Smooth muscle cell (in vitro differentiated cells): ENCODE measurements around the gene TSPAN9. TPM values are rescaled to one million over a fixed set of nuclear protein-coding genes. Genes with fewer than 3 reads are reported as not detected.
A peak's percentile ranks its signal among the peaks of the same experiment; 100 is the strongest.

Experiments used
- DNase-seq: peaks from one replicate; lab custom pipeline; 2025; ENCODE audit not compliant: unreplicated experiment; lab: John Stamatoyannopoulos, UW
- H2AFZ ChIP-seq: fragments of 200-600 bp; sonication (generic); 2 replicates; pipeline ENCODE4 v1.6.0; 2016; ENCODE audit warnings: antibody characterized with exemption, low read depth, mild to moderate bottlenecking
- H3F3A ChIP-seq: fragments of 200-600 bp; sonication (generic); 2 replicates; pipeline ENCODE4 v1.6.0; 2017; ENCODE audit warnings: antibody characterized with exemption, low read depth
- H3K27ac ChIP-seq: fragments of 200-600 bp; sonication (generic); 2 replicates; pipeline ENCODE4 v1.5.1; 2016; ENCODE audit warnings: low read depth, mild to moderate bottlenecking
- H3K27me3 ChIP-seq: fragments of 200-600 bp; sonication (generic); 2 replicates; pipeline ENCODE4 v1.6.1; 2016; ENCODE audit warnings: low read depth, mild to moderate bottlenecking
- H3K36me3 ChIP-seq: fragments of 200-600 bp; sonication (generic); 2 replicates; pipeline ENCODE4 v1.5.1; 2016; ENCODE audit warnings: low read depth
- H3K4me1 ChIP-seq: fragments of 200-600 bp; sonication (generic); 2 replicates; pipeline ENCODE4 v1.5.1; 2016; ENCODE audit warnings: low read depth
- H3K4me2 ChIP-seq: fragments of 200-600 bp; sonication (generic); 2 replicates; pipeline ENCODE4 v1.6.0; 2016; ENCODE audit warnings: mild to moderate bottlenecking
- H3K4me3 ChIP-seq: fragments of 200-600 bp; sonication (generic); 2 replicates; pipeline ENCODE4 v1.5.1; 2016; ENCODE audit warnings: mild to moderate bottlenecking
- H3K79me2 ChIP-seq: fragments of 200-600 bp; sonication (generic); 2 replicates; pipeline ENCODE4 v1.6.0; 2016; ENCODE audit warnings: low read depth, mild to moderate bottlenecking
- H3K9ac ChIP-seq: fragments of 200-600 bp; sonication (generic); 2 replicates; pipeline ENCODE4 v1.6.0; 2016; ENCODE audit warnings: low read depth
- H3K9me3 ChIP-seq: fragments of 200-600 bp; sonication (generic); replicated peaks from 2 replicates; pipeline ENCODE4 v1.5.1; 2016; ENCODE audit warnings: low read depth
- H4K20me1 ChIP-seq: fragments of 200-600 bp; sonication (generic); 2 replicates; pipeline ENCODE4 v1.6.0; 2016; ENCODE audit warnings: low read depth
- CTCF ChIP-seq: fragments of 200-600 bp; sonication (generic); IDR thresholded peaks from 2 replicates; pipeline ENCODE4 v1.5.1; 2017; ENCODE audit warnings: borderline replicate concordance, mild to moderate bottlenecking, antibody characterized with exemption; ENCODE audit not compliant: insufficient read depth, poor library complexity, severe bottlenecking
- WGBS: methylation state at CpG from one replicate; pipeline ENCODE4 v1.1.7; 2016; ENCODE audit warnings: low lambda C conversion rate; 5-methylcytosine and 5-hydroxymethylcytosine counted together
- polyA plus RNA-seq: library from polyadenylated mRNA; unstranded; fragments of >200 nt; fragmentation: Nextera tagmentation; extraction: Ambion mirVana; gene quantifications from 2 replicates; pipeline ENCODE4 v1.2.1, GENCODE V29; 2016
- total RNA-seq: library from RNA; depleted of rRNA; stranded (reverse); fragments of >200 nt; gene quantifications from 2 replicates; pipeline ENCODE4 v1.2.3, GENCODE V29; 2014

Gene TSPAN9
- total and polyA plus RNA-seq, 2 experiments from 2014 or later: 17.7 to 29.8 TPM

- Histone ChIP-seq H3F3A (peaks cover 10% of the 10 kb centered on the region), H3K27me3 (no peaks in the 10 kb centered on the region), H3K4me3 (no peak overlapping the region), H3K9ac (no peak overlapping the region), H3K27ac (no peak overlapping the region), H4K20me1 (no peaks in the 10 kb centered on the region), H2AFZ (no peak overlapping the region), H3K36me3 (no peaks in the 10 kb centered on the region), H3K79me2 (no peaks in the 10 kb centered on the region), H3K4me1 (no peaks in the 10 kb centered on the region), H3K4me2 (no peak overlapping the region), H3K9me3 (no peaks in the 10 kb centered on the region)
- WGBS: 39% methylated on average over 8 of the region's 8 CpGs
- DNase-seq: no peak
- TF ChIP-seq CTCF: no peak
Measured at GRCh38 chr12:3071107-3071506, 6.1 kb upstream of the TSPAN9 start.

- Histone ChIP-seq H3K79me2 (no peaks in the 10 kb centered on the region), H3K27ac (no peak overlapping the region), H3F3A (peaks cover 10% of the 10 kb centered on the region), H3K36me3 (no peaks in the 10 kb centered on the region), H3K9me3 (no peaks in the 10 kb centered on the region), H3K9ac (no peak overlapping the region), H3K4me1 (no peaks in the 10 kb centered on the region), H4K20me1 (no peaks in the 10 kb centered on the region), H3K27me3 (no peaks in the 10 kb centered on the region), H3K4me2 (no peak overlapping the region), H2AFZ (no peak overlapping the region), H3K4me3 (no peak overlapping the region)
- no peak for TF ChIP-seq CTCF
- no peak for DNase-seq
- WGBS: 97% methylated on average over 25 of the region's 25 CpGs
Measured at GRCh38 chr12:3071710-3072109, 5.5 kb upstream of the TSPAN9 start.

GRCh38 chr12:3073438-3074250 is 3.5 kb upstream of the TSPAN9 start:
- H4K20me1 ChIP-seq: peaks cover 8% of the 10 kb centered on the region
- H3K79me2 ChIP-seq: peaks cover 11% of the 10 kb centered on the region
- peaks cover 10% of the 10 kb centered on the region for H3F3A ChIP-seq
- TF ChIP-seq CTCF: peak; percentile 99
- peak; percentile 72 for DNase-seq
- H3K9ac ChIP-seq: no peak overlapping the region
- no peaks in the 10 kb centered on the region for H3K9me3 ChIP-seq
- H3K27ac ChIP-seq: no peak overlapping the region
- no peak overlapping the region for H3K4me3 ChIP-seq
- H3K4me1 ChIP-seq: no peaks in the 10 kb centered on the region
- H3K27me3 ChIP-seq: no peaks in the 10 kb centered on the region
- H2AFZ ChIP-seq: no peak overlapping the region
- no peaks in the 10 kb centered on the region for H3K36me3 ChIP-seq
- H3K4me2 ChIP-seq: no peak overlapping the region
- WGBS: 21% methylated on average over 13 of the region's 13 CpGs

GRCh38 chr12:3075315-3075714 is 1.9 kb upstream of the TSPAN9 start:
- no peak overlapping the region for H3K9ac ChIP-seq
- H3K4me2 ChIP-seq: no peak overlapping the region
- no peaks in the 10 kb centered on the region for H3K9me3 ChIP-seq
- no peak overlapping the region for H2AFZ ChIP-seq
- 88% methylated on average over 6 of the region's 6 CpGs for WGBS
- no peaks in the 10 kb centered on the region for H3K4me1 ChIP-seq
- TF ChIP-seq CTCF: no peak
- no peaks in the 10 kb centered on the region for H3K36me3 ChIP-seq
- no peak overlapping the region for H3K4me3 ChIP-seq
- DNase-seq: no peak
- H3K27ac ChIP-seq: no peak overlapping the region
- H4K20me1 ChIP-seq: peaks cover 21% of the 10 kb centered on the region
- H3K27me3 ChIP-seq: no peaks in the 10 kb centered on the region
- peaks cover 25% of the 10 kb centered on the region for H3K79me2 ChIP-seq
- peaks cover 3% of the 10 kb centered on the region for H3F3A ChIP-seq
